ENCODE results near the gene CSRNP2.

The CSRNP2 gene

DNA sequence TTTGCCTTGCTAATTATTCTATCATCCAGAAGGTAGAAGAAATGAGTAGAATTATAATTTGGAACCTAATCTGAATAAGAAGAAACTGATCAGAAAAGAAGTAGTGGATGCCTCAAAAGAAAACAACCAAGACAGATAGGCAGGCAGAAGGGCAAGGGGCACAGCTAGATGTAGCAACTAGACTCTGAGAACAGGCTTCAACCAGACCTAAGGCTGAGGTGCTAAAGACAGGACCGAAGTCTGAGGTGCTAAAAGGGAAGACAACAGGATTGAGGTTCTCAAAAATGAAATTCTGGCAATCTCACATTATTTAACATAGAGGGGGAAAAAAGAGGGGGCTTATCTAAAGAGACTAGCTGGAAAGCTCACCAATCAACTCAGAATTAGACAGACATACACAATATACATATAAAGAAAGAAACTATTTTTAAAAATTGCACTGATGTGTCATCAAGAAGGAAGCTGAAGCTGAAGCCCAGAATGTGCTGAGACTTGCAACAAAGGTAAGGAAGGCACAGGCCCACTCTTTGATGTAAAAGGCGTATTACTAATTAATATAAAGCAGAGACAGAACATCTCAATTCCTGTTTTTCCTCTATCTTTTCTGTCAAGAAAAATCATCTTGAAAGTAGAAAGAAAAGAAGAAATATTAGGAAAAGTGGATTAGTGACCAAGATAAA lies 43.8 kb upstream of the CSRNP2 start:
- H2AFZ ChIP-seq (ENCODE audit: low read depth): no peak overlapping the region
- H3K4me1 ChIP-seq (ENCODE audit: low read depth, poor library complexity, severe bottlenecking): peaks cover 3% of the 10 kb centered on the region
- no peak overlapping the region for H3K4me2 ChIP-seq
- H3K36me3 ChIP-seq (ENCODE audit: insufficient read depth): no peaks in the 10 kb centered on the region
- no peaks in the 10 kb centered on the region for H3K27me3 ChIP-seq (ENCODE audit: insufficient read depth, low read depth)
- no peak overlapping the region for H3K27ac ChIP-seq
- TF ChIP-seq, protein P1, sequence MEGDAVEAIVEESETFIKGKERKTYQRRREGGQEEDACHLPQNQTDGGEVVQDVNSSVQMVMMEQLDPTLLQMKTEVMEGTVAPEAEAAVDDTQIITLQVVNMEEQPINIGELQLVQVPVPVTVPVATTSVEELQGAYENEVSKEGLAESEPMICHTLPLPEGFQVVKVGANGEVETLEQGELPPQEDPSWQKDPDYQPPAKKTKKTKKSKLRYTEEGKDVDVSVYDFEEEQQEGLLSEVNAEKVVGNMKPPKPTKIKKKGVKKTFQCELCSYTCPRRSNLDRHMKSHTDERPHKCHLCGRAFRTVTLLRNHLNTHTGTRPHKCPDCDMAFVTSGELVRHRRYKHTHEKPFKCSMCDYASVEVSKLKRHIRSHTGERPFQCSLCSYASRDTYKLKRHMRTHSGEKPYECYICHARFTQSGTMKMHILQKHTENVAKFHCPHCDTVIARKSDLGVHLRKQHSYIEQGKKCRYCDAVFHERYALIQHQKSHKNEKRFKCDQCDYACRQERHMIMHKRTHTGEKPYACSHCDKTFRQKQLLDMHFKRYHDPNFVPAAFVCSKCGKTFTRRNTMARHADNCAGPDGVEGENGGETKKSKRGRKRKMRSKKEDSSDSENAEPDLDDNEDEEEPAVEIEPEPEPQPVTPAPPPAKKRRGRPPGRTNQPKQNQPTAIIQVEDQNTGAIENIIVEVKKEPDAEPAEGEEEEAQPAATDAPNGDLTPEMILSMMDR (conservative IDR thresholded peaks at IDR 0.05; ENCODE audit: low read depth, low read length): no peak
- no peak overlapping the region for H3K4me3 ChIP-seq (IDR thresholded peaks at IDR 0.05; ENCODE audit: insufficient read depth, low read depth, low read length)
- H3K9ac ChIP-seq: no peak overlapping the region
- no peaks in the 10 kb centered on the region for H3K79me2 ChIP-seq (ENCODE audit: insufficient read depth, low read depth)
- H4K20me1 ChIP-seq (ENCODE audit: insufficient read depth): no peaks in the 10 kb centered on the region

DNA sequence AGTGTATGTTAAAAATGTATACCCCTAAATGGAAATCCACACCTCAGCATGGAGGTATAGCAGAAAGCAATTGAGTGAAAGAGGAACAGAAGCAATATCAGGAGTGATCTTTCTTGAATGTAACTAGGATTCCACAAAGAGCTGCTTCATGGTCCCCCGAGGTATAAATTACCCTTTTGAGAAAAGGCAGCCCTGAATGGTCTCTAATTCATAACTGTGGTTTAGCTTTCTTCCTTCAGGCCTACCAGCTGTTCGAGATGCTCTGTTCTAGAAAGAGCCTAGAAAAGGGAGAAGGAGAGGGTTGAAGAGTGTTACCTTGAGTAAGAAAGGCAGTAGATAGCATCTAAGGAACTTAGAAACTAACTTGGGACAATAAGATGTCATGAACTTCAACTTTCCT lies 42.9 kb upstream of the CSRNP2 start:
- Histone ChIP-seq H3K4me1 (ENCODE audit: low read depth, poor library complexity, severe bottlenecking) (peaks cover 3% of the 10 kb centered on the region), H3K27ac (no peak overlapping the region), H3K4me3 (IDR thresholded peaks at IDR 0.05; ENCODE audit: insufficient read depth, low read depth, low read length) (no peak overlapping the region), H3K79me2 (ENCODE audit: insufficient read depth, low read depth) (no peaks in the 10 kb centered on the region), H3K4me2 (no peak overlapping the region), H2AFZ (ENCODE audit: low read depth) (no peak overlapping the region), H3K9ac (no peak overlapping the region), H3K36me3 (ENCODE audit: insufficient read depth) (no peaks in the 10 kb centered on the region), H3K27me3 (ENCODE audit: insufficient read depth, low read depth) (no peaks in the 10 kb centered on the region), H4K20me1 (ENCODE audit: insufficient read depth) (no peaks in the 10 kb centered on the region)
- TF ChIP-seq, protein P1 (conservative IDR thresholded peaks at IDR 0.05; ENCODE audit: low read depth, low read length): no peak

DNA sequence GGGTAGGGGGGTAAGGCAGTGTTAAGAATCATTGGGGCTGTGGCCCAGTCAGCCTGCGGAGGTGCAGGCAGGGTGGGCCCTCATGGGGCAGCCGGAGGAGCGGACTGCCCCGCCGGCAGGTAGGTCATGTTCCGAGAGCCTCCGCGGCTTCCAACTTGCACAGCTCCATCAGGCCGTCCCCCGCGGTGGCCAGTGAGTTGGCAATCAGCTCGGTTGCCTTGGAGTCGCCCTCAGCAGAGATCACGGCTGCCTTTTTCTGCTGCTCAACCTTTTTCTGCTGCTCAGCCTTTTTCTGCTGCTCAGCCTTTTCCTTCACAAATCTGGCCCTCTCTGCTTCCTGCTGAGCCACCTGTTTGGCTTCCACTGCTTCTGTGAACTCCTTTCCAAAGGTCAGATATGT lies 41.1 kb upstream of the CSRNP2 start:
- TF ChIP-seq, protein P1 (conservative IDR thresholded peaks at IDR 0.05; ENCODE audit: low read depth, low read length): no peak
- Histone ChIP-seq H3K4me1 (ENCODE audit: low read depth, poor library complexity, severe bottlenecking) (peaks cover 3% of the 10 kb centered on the region), H3K9ac (no peak overlapping the region), H4K20me1 (ENCODE audit: insufficient read depth) (no peaks in the 10 kb centered on the region), H3K36me3 (ENCODE audit: insufficient read depth) (no peaks in the 10 kb centered on the region), H3K79me2 (ENCODE audit: insufficient read depth, low read depth) (no peaks in the 10 kb centered on the region), H2AFZ (ENCODE audit: low read depth) (no peak overlapping the region), H3K4me3 (IDR thresholded peaks at IDR 0.05; ENCODE audit: insufficient read depth, low read depth, low read length) (no peak overlapping the region), H3K27me3 (ENCODE audit: insufficient read depth, low read depth) (no peaks in the 10 kb centered on the region), H3K4me2 (no peak overlapping the region), H3K27ac (no peak overlapping the region)

DNA sequence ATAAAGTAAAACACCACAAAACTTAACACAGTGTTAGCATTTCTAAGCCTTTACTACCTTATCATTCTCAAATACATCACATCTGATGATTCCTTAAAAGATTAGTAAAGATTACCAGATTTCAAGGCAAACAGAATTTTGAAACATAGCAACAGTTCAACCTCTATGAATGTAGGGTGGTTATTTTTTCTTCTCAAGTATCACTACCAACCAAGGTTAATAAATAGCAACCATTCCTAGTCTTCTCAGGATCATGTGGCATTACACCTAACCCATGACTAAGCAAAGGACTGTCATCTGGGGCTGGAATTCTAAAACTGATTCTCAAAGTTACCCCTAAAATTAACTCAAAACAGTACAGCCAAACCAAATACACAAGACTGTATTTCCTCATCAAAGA lies 39.4 kb upstream of the CSRNP2 start:
- no peak overlapping the region for H3K4me3 ChIP-seq (IDR thresholded peaks at IDR 0.05; ENCODE audit: insufficient read depth, low read depth, low read length)
- H3K27ac ChIP-seq: no peak overlapping the region
- no peaks in the 10 kb centered on the region for H4K20me1 ChIP-seq (ENCODE audit: insufficient read depth)
- TF ChIP-seq, protein P1 (conservative IDR thresholded peaks at IDR 0.05; ENCODE audit: low read depth, low read length): no peak
- no peak overlapping the region for H2AFZ ChIP-seq (ENCODE audit: low read depth)
- H3K9ac ChIP-seq: no peak overlapping the region
- H3K4me2 ChIP-seq: no peak overlapping the region
- no peaks in the 10 kb centered on the region for H3K36me3 ChIP-seq (ENCODE audit: insufficient read depth)
- H3K27me3 ChIP-seq (ENCODE audit: insufficient read depth, low read depth): no peaks in the 10 kb centered on the region
- no peaks in the 10 kb centered on the region for H3K79me2 ChIP-seq (ENCODE audit: insufficient read depth, low read depth)
- H3K4me1 ChIP-seq (ENCODE audit: low read depth, poor library complexity, severe bottlenecking): no peaks in the 10 kb centered on the region

Data from KMS-11 (cell line).